Glomerular endothelial cell (primary cell): Measurements from ENCODE around the gene THSD4. TPM values are rescaled to one million over a fixed set of nuclear protein-coding genes. Genes with fewer than 3 reads are reported as not detected.
"Not testable (repeated sequence)": the region's sequence is repeated elsewhere in the genome, so short reads cannot be mapped to it uniquely, and the experiment has no call there.

ENCODE experiments used
- DNase-seq: peaks from one replicate; pipeline ENCODE4 v3.0.0-alpha.2; 2011; ENCODE audit warnings: low read depth, low spot score; ENCODE audit errors: extremely low read depth
- total RNA-seq: library from RNA; depleted of rRNA; stranded (reverse); fragments of >200 nt; gene quantifications from 2 replicates; pipeline ENCODE4 v1.2.3, GENCODE V29; 2015

THSD4 gene
- total RNA-seq, 1 donor from 2014 or later = 110 TPM

DNA sequence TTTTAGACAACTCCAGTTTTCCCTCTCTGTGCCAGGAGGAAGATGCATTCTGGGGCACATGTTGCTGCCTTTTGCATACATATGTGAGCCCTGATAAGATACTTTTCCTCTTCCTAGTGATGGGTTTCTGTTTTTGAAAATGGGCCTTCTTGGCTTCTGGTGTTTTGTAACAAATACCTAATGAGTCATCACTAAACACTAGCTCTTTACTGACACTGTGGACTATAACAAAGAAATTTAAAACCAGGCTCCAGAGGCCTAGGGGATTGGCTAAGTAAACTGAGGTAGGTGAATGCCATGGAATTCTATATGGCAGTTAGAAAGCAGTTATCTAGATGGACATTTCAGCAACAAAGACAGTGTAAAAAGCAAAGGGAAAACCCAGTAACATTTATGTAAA lies 601.7 kb downstream of the THSD4 start:
- no peak for DNase-seq

DNA sequence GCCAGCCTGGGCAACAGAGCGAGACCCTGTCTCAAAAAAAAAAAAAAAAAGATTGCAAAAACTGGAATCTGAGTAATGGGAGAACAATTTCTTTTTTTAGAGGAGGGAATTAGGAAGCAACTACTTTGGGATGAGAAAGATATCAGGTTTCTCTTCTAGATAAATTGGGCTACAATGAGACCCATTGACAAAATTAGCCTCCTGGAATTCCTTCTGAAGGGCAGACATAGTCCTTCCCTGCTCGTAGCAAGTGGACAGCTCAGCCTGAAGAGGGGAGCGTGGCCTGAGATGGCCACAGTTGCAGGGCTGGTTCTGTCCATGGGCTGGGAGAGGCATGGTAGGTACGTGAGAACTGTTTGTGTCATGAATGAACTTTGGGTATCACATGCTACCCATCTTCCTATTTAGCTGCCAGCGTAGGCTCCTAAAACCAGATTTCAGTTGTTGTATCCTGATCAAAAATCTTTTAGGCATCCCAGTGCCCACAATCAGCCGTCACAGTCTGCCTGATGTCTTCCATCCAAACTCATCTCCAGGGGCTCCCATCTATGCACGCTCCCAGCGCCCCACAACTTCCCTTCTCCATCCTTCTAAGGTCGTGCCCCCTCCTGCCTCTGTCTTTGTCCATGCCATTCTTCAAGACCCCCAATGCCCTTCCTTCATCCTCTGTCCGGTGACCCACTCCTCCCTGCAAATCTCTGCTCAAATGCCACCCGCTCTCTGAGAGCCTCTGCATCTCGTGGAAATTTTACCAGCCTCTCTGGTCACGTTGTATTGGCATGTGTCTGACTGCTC lies 603.0 kb downstream of the THSD4 start:
- DNase-seq = no peak

DNA sequence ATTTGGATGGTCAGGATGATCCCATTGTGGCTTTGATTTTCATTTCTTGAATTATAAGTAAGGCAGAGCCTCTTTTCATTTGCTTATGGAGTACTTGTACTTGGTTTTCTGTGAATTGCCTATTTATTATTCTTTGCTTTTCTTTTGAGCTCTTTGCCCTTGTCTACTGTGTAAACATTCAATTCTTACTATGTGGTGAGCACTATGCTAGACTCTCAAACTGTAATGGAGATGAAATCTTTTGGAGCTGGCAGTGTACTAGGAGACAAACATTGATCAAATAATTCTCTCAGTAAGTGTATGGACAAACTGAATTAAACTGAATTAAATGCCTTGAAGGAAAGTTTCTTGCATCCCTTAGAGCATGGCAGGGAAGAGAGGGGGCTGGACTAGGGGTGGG lies 608.1 kb downstream of the THSD4 start:
- DNase-seq = no peak

DNA sequence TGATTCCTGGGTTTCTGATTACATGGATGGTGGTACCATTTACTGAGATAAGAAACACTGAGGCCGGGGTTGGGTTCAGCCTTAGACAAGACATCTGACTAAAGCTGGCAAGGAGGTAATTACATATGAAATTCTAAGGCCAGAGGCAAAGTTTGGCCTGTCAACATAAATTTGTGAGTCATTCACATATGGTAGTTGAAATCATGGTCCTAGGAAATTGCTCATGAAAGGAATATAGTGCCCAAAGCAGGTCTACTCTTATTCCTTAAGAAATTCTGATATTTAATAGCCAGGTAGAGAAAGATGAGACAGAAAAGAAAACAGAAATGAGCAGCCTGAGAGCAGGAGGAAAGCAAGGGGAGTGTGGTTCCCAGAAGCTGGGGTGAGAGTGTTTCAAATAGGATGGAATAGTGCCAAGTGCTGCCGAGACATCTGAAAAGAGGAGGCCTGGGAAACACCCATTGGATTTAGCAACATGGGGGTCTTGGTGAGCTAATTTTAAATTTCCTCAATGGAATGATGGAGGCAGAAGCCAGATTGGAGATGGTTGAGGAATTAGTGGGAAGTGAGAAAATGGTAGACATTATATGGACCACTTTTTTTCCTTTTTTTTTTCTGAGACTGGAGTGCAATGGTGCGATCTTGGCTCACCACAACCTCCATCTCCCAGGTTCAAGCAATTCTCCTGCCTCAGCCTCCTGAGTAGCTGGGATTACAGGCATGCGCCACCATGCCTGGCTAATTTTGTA lies 610.1 kb downstream of the THSD4 start:
- not testable (repeated sequence) for DNase-seq

DNA sequence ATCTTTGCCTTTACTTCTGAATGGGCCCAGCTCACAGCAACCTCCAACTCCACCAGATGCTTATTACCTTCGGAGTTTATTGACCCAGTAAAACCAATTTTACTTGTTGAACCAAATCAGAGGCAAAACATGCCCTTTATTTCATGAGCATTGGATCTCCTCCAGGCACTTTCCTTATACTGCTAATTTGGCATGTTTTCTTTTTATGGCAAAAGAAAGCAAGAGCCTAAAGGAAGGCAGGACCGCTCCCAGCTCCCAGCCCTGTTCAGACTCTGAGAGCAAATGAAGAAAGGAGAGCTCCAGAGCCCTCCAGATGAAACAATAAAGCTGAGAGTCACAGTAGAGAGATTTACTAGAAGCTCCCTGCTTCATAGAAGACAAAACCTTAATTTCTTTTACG lies 613.6 kb downstream of the THSD4 start:
- no peak for DNase-seq

DNA sequence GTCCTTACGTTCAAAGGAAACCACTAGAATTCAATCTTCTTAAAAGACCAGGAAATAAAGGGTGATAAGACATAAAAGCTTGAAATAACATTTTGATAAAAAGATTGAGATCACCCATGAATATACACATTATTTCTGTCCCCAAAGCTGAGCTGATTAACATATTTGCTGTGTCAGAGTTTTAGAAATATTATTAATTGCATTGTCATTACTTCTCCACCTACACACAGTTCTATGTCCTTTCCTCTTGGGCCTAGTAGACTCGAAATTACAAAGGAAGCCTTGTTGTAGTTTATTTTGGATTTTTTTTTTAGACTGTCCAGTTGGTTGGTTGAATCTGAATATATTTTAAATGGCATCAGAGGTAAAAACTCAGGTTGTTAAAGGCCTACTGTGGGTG lies 614.0 kb downstream of the THSD4 start:
- no peak for DNase-seq

DNA sequence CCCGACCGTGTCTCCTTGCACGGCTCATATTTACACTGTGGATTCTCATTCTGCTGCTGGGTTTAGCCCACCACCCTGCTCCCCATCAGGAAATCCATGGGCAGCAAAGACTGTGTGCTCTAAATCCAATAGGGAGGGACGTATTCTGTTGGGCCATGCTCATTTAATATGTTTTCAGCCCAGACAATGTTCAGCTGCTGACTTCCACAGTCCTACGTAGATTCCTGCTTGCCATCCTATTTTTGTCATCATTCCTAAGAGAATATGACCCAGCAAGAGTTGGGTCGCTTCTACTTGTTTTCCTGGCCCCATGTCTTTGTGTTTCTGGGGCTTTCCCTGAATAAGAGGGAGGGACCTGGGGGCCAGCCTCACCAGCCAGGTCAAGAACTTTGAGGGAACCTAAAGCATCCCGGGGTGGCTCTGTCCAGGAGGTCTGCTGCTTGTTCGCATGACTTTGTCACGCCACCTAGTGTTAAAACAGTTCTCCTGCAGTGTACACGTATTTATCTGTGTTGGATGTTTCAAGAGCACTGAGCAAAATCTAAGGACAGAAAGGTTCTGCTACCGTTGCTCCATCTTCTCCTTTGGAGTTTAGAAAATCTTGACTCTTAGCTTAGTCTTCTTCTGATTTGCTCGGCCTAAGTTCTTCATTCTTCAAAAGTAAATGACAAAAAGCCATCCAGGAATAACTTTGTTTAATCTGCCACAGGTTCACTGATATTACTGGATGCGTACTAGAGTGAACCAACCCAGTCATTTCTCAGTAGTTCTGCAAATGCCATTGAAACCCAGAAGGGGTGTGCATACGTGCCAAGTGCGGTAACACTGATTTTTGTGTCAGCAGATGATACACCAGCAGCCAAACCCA lies 615.2 kb downstream of the THSD4 start:
- no peak for DNase-seq

DNA sequence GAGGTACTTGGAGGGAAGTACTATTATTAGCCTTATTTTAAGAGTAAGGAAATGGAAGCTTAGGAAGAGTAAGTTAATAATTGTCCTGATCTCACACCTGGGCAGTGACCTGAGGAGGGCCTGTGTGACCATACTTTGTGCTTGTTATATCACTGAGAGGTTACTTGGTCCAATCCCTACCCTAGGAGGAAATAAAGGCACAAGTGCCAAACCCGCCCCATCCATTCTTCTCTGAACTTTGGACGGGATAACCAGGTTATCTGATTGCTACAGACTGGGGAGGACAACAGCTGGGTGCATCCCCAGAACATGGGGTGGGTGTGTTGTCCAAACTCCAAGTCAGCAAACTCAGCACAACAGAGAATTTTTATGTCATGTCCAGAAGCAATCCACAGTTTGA lies 617.4 kb downstream of the THSD4 start:
- no peak for DNase-seq

DNA sequence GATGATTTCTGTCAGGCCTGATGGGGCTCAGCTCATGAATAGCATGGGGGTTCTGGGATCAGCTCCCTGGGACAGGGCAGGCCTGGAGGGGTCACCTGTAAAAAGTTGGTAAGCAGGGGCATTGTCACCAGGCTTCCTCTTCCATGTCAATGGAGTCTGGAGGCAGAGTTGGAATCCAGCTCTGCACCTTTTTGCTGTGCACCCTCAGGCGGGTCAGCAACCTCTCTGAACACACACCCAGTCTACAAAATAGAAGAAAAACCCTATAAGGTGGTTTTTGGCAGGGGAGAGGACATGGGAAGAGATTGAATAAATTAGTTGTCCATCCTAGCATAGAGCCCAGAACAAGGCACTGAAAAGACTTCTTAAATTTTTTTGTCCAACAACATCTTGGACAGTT lies 617.9 kb downstream of the THSD4 start:
- DNase-seq = no peak

DNA sequence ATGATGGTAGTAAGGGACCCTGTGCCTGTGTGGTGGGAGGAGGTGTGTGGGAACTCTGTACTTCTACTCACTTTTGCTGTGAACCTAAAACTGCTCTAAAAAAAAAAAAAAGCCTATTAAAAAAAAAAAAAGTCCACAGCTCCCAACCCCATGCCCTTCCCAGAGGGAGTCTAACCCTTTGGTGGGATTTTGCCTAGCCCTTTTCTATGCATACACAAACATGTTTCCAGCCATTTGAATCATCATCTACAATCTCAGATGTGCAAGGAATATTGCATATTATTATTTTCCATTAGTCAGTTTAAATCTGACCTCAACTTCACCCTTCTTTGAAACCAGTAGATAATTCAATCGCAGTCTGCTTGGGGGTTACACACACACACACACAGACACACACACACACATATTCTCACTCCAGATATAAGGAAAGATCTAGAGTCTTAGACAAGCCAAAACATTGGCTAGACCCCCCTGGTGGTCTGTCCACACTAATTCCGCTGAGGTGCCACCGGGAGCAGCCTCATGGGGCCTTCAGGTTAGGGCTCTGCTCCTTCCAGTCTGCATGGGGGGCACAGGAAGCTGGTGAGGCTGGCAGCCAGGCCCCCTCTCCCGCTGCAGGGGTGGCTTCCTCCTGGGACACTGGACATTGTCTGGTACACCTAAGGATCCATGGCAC lies 619.6 kb downstream of the THSD4 start:
- DNase-seq = no peak

DNA sequence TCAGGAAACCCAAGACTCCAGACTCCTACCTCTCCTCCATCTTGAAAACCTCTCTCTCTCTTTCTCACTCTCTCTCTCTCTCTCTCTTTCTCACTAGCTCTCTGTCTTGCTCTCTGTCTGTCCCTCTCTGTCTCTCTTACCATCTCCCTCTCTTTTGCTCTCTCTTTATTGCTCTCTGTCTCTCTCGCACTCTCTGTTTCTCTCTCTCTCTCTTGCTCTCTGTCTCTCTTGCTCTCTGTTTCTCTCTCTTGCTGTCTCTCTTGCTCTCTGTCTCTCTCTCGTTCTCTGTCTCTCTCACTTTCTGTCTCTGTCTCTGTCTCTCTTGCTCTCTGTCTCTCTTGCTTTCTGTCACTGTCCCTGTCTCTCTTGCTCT lies 620.1 kb downstream of the THSD4 start:
- no peak for DNase-seq

DNA sequence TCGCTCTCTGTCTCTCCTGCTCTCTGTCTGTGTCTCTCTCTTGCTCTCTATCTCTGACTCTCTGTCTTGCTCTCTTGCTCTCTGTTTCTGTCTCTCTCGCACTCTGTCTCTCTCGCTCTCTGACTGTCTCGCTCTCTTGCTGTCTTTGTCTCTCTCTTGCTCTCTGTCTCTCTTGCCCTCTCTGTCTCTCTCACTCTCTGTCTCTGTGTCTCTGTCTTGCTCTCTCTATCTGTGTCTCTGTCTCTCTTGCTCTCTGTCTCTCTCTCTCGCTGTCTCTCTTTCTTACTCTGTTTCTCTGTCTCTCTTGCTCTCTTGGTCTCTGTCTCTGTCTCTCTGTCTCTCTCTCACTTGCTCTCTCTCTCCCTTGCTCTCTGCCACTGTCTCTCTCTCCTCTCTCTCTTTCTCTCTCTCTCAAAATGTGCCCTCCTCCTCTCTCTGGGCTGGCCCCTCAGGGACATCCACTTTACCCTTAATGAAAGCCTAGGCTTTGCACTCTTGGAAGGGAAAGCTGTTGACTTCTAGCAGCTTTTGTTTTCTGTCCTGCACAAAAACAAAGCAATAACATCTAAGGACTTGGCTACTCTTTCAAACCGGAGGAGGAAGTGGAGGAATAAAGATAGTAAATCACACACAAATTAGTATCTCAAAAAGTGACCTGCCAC lies 621.1 kb downstream of the THSD4 start:
- DNase-seq = no peak

DNA sequence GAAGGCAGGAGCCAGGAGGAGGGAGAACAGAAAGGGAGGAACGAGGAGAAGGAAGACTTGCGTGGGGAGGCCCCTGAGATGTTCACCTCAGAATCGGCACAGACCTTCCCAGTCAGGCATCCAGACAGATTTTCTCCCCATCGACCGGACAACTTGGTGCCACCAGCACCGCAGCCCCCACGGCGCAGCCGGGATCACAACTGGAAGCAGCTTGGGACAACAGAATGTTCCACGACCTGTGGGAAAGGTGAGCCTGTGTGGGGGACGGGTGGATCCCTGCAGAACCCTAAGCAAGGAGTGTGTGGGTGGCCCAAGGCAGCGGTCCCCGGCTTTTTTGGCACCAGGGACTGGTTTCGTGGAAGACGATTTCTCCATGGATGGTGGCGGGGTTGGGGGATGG lies 622.5 kb downstream of the THSD4 start:
- DNase-seq = no peak

DNA sequence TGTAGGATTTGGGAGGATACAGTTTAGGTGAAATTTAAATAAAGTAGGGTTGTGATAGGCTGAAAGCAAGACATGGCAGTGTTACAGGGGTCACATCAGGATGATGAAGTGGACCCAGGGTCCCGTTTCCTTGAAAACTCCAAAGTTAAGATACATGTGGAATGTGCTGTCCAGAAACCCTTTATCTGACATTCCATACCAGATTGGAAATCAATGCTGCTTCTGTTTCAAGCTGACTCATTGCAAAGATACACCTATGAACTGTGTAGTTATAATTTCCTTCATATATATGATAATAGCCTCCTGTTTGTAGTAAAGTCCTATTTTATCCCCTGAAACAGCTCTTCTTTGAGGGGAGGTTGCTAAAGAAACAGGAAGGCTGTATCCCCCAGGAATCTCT lies 624.1 kb downstream of the THSD4 start:
- DNase-seq = no peak

DNA sequence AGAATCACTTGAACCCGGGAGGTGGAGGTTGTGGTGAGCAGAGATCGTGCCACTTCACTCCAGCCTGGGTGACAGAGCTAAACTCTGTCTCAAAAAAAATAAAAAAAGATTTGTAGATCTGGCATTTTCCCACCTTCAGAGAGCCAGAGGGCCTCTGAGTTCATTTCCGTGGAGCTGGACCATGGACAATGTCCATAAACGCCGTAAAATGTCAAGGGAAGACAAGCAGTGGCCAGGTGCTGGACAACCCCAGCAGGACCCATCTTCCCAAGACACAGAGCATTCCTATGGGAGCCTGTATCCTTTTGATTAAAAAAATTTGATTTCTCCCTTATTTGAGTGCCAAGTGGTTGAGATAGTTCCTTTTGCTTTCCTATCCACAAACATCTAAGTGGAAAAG lies 627.7 kb downstream of the THSD4 start:
- no peak for DNase-seq

DNA sequence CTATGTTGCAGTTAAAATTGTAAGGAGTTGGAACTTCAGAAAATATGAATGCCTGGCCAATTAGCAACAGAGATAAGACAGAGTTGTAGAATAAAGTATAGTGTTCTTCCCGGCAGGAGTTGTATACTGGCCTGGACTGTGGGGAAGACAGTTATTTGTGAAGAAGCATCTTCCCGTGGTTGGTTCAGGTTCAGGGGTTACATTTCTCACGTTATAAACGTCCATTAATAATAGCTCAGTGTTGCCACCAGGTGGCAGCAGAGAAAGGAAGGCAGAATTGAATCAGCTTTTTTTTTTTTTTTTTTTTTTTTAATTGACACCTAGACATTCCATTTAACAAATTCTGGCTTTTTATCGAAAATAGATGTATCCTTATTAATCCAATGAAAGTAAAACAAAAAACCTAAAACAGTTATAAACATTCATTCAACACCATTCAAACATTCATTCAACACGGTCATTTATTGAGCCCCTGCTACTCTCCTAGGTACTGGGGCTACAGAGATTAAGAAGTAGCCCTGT lies 628.7 kb downstream of the THSD4 start:
- DNase-seq = no peak

DNA sequence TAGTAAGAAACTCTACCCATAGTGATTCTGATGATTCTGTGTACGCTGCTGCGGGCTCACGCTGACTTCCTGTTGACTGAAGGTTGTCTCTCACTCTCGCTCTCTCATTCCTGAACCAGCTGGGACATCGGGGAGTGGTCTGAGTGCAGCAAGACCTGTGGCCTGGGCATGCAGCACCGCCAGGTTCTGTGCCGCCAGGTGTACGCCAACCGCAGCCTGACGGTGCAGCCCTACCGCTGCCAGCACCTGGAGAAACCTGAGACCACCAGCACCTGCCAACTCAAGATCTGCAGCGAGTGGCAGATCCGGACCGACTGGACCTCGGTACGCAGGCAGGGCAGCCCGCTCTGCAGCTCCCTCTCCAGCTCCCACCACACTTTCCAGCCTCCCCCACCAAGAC lies 631.4 kb downstream of the THSD4 start:
- no peak for DNase-seq

DNA sequence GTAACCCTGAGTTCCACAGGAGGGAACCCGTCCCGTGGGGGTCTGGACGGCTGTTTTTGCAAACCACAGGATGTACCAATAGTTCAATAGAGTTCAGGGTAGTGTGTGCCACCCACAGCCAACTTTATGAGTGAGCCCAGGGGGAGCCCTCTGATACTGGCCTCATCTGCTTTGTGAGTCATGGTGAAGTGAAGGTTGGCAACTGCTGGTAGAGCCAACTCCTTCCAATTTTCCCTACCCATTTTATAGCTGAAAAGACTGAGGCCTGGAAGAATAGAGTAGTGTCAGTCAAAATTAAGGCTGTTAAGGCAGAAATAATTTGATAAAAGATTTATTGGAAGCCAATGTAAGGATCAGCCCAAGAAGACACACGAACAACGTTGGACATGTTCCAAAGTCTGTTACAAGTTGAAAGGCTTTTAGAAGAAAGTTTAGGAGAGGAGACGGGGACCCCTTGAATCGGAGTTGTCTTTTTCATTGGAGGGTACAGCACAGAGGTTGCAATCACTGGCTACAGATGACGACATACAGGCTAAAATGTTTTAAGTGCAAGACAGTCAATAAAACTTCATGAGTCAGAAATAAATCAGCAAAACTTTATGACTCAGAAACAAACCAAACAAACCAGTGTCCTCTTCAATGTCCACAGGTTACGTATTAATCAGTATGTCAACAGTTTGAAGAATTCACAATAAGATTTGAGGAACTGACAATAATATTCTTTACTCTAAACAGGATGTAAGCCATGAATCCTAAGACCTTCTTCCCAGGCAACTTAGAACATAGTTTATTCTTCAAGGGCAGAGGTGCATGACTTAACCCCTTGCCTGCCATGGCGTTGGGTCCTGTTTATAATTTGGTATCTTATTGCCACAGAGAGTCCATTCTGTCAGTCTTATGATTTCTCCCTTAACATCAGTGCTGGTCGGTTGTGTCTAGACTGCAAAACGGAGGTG lies 632.1 kb downstream of the THSD4 start:
- DNase-seq = no peak

DNA sequence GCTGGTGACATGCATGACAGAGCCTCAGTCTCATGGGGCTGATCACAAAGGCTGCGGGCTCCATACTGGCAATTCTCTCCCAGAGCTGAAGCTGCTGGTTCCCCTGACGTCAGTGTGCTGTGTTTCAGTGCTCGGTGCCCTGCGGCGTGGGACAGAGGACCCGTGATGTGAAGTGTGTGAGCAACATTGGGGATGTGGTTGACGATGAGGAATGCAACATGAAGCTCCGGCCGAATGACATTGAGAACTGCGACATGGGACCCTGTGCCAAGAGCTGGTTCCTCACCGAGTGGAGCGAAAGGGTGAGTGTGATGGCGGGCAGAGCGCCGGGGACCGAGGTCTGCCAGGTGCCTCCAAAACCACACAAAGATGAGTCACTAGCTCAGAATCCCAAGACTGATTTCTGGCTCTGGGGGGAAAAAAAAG lies 633.0 kb downstream of the THSD4 start:
- DNase-seq = no peak
